Left ventricle myocardium inferior (tissue), 1 donor: ENCODE measurements around the gene HMCN2. TPM values are rescaled to one million over a fixed set of nuclear protein-coding genes. Genes with fewer than 3 reads are reported as not detected.

Experiments
- DNase-seq: peaks from one replicate; pipeline ENCODE4 v3.0.0-alpha.2; 2020
- H3K27ac ChIP-seq: fragments of 200-600 bp; replicated peaks from 2 replicates; pipeline ENCODE4 v1.8.0; 2021
- H3K27me3 ChIP-seq: fragments of 200-600 bp; 2 replicates; pipeline ENCODE4 v1.8.0; 2021; ENCODE audit warnings: low read depth
- H3K36me3 ChIP-seq: fragments of 200-600 bp; 2 replicates; pipeline ENCODE4 v1.8.0; 2021
- H3K4me1 ChIP-seq: fragments of 200-600 bp; 2 replicates; pipeline ENCODE4 v1.8.0; 2021
- H3K4me3 ChIP-seq: fragments of 200-600 bp; 2 replicates; pipeline ENCODE4 v1.8.0; 2021; ENCODE audit warnings: mild to moderate bottlenecking, moderate library complexity
- H3K9me3 ChIP-seq: fragments of 200-600 bp; replicated peaks from 2 replicates; pipeline ENCODE4 v1.8.0; 2021
- CTCF ChIP-seq: fragments of 200-600 bp; IDR thresholded peaks from 2 replicates; pipeline ENCODE4 v1.8.0; 2021; ENCODE audit warnings: antibody characterized with exemption, mild to moderate bottlenecking, borderline replicate concordance
- intact Hi-C: fragments of 100-400 bp; cut with micrococcal nuclease; formaldehyde crosslinking; loops from one replicate; pipeline ENCODE4 v1.11.0; 2022
- total RNA-seq: library from RNA; stranded (reverse); fragmentation: NEBNext Ultra II Directional; extraction: Animal tissue kit (Norgen Biotek cat#: 25700); gene quantifications from one replicate; pipeline ENCODE4 v1.2.1, GENCODE V29; 2021
- donor health status: DM: no; HTN: yes; CAD: no; lungs with severe emphysema.

The HMCN2 gene
- total RNA-seq, 1 donor from 2014 or later = 5.5 TPM

GRCh38 chr9:130423272-130423671 lies 157.7 kb downstream of the HMCN2 start:
- Histone ChIP-seq H3K27me3 (peaks cover 11% of the 10 kb centered on the region), H3K4me1 (peaks cover 36% of the 10 kb centered on the region), H3K9me3 (no peaks in the 10 kb centered on the region), H3K27ac (peak overlapping the region; percentile 50), H3K36me3 (no peaks in the 10 kb centered on the region), H3K4me3 (no peak overlapping the region)
- peak; percentile 75 for DNase-seq
- no peak for TF ChIP-seq CTCF
- intact Hi-C loops = no loop called here

DNA sequence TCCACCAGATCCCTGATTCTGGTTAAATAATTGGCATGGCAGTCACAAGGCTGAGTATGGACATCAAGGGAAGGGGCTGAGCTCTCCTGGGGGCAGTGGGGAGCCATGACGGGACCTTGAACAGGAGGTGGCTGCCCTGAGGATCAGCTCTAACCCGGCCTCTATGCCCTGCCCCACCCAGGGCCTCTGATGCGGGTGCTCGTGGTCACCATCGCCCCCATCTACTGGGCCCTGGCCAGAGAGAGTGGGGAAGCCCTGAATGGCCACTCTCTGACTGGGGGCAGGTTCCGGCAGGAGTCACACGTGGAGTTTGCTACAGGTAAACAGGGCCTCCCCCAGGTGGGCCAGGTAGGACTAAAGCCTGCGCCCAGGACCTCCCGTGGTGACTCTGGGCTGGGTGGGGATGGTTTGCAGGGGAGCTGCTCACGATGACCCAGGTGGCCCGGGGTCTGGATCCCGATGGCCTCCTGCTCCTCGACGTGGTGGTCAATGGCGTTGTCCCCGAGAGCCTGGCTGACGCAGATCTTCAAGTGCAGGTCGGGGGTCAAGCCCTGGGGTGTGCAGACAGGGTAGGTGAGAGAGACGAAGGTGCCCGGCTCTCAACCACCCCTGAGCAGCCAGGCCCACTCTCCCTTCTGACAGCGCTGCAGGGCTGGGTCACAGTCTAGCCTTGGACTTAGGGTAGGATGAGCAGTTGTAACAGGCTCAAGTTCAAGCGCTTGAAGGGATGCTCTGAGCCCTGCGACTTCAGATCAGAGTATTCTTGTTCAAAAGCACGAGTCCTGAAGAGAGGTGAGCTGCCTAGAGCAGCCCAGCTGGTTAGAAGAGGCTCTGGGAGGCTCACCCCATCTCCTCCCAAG lies 159.3 kb downstream of the HMCN2 start:
- Histone ChIP-seq H3K27me3 (peaks cover 11% of the 10 kb centered on the region), H3K27ac (no peak overlapping the region), H3K9me3 (no peaks in the 10 kb centered on the region), H3K4me1 (peaks cover 36% of the 10 kb centered on the region), H3K4me3 (no peak overlapping the region), H3K36me3 (no peaks in the 10 kb centered on the region)
- TF ChIP-seq CTCF = no peak
- intact Hi-C loops = no loop called here
- no peak for DNase-seq

- DNase-seq = no peak
- no peaks in the 10 kb centered on the region for H3K9me3 ChIP-seq
- H3K27ac ChIP-seq = no peak overlapping the region
- peaks cover 11% of the 10 kb centered on the region for H3K27me3 ChIP-seq
- no peak overlapping the region for H3K4me3 ChIP-seq
- intact Hi-C loops = no loop called here
- peaks cover 36% of the 10 kb centered on the region for H3K4me1 ChIP-seq
- H3K36me3 ChIP-seq = no peaks in the 10 kb centered on the region
- no peak for TF ChIP-seq CTCF
Measured at GRCh38 chr9:130425741-130426466, 160.3 kb downstream of the HMCN2 start.

DNA sequence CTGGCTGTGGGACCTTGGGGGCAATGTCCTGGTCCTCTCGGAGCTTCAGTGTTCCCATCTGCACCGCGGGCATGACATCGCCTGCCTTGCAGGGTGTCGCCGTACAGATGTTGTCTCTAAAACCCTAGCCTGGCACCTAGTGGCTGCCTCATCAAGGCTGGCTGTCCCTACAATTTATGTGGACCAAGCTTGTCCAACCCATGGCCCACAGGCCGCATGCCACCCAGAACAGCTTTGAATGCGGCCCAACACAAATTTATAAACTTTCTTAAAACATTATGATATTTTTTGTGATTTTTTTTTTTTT lies 160.9 kb downstream of the HMCN2 start:
- H3K36me3 ChIP-seq = no peaks in the 10 kb centered on the region
- TF ChIP-seq CTCF = no peak
- H3K4me3 ChIP-seq = no peak overlapping the region
- no peak for DNase-seq
- H3K4me1 ChIP-seq = peaks cover 36% of the 10 kb centered on the region
- H3K27me3 ChIP-seq = peaks cover 12% of the 10 kb centered on the region
- intact Hi-C loops = no loop called here
- H3K9me3 ChIP-seq = no peaks in the 10 kb centered on the region
- no peak overlapping the region for H3K27ac ChIP-seq

GRCh38 chr9:130426883-130427282 lies 161.3 kb downstream of the HMCN2 start:
- intact Hi-C loops = no loop called here
- H3K36me3 ChIP-seq = no peaks in the 10 kb centered on the region
- H3K27ac ChIP-seq = peak overlapping the region; percentile 67

More at GRCh38 chr9:130426883-130427282, 161.3 kb downstream of the HMCN2 start:
- Histone ChIP-seq H3K4me3 (no peak overlapping the region), H3K4me1 (peaks cover 36% of the 10 kb centered on the region), H3K9me3 (no peaks in the 10 kb centered on the region), H3K27me3 (peaks cover 14% of the 10 kb centered on the region)
- TF ChIP-seq CTCF = no peak
- no peak for DNase-seq
